Brain microvascular endothelial cell (primary cell): ENCODE data around the gene SMIM28.
"Not testable (repeated sequence)": the region's sequence is repeated elsewhere in the genome, so short reads cannot be mapped to it uniquely, and the experiment has no call there.

Experiments
- DNase-seq: peaks from one replicate; pipeline ENCODE4 v3.0.0-alpha.2; 2020
- H3K27ac ChIP-seq: fragments of 250-450 bp; sonication (Bioruptor Pico); 2 replicates; pipeline ENCODE4 v1.5.1; 2020; ENCODE audit warnings: mild to moderate bottlenecking, moderate library complexity
- H3K27me3 ChIP-seq: fragments of 250-450 bp; sonication (Bioruptor Pico); replicated peaks from 2 replicates; pipeline ENCODE4 v1.5.1; 2020; ENCODE audit warnings: mild to moderate bottlenecking
- H3K36me3 ChIP-seq: fragments of 250-450 bp; sonication (Bioruptor Pico); replicated peaks from 2 replicates; pipeline ENCODE4 v1.5.1; 2020; ENCODE audit warnings: mild to moderate bottlenecking
- H3K4me3 ChIP-seq: 2 replicates; pipeline ENCODE4 v1.5.1; 2011; ENCODE audit warnings: low read depth, mild to moderate bottlenecking, control low read depth, low read length, moderate library complexity
- CTCF ChIP-seq: IDR thresholded peaks from 2 replicates; pipeline ENCODE4 v1.5.1; 2011; ENCODE audit warnings: low read depth, mild to moderate bottlenecking, moderate library complexity, low read length, control low read depth, inconsistent platforms; ENCODE audit errors: missing control alignments
- in situ Hi-C: cut with HindIII; loops from 2 replicates; pipeline ENCODE4 v1.10.0; 2017; ENCODE audit warnings: low sequenced_read_pairs, low pct_ligation_motif_present

SMIM28 gene

GRCh38 chr6:138345565-138346285 lies 32.0 kb upstream of the SMIM28 start:
- in situ Hi-C loops = no loop called here
- TF ChIP-seq CTCF = no peak
- DNase-seq = no peak
- Histone ChIP-seq H3K27me3 (no peaks in the 10 kb centered on the region), H3K27ac (no peak overlapping the region), H3K36me3 (no peaks in the 10 kb centered on the region), H3K4me3 (no peak overlapping the region)

GRCh38 chr6:138346302-138347195 lies 31.2 kb upstream of the SMIM28 start:
- no peaks in the 10 kb centered on the region for H3K27me3 ChIP-seq
- H3K36me3 ChIP-seq = no peaks in the 10 kb centered on the region
- H3K27ac ChIP-seq = no peak overlapping the region
- in situ Hi-C loops = no loop called here
- no peak for TF ChIP-seq CTCF
- no peak for DNase-seq
- H3K4me3 ChIP-seq = no peak overlapping the region

- no peak overlapping the region for H3K4me3 ChIP-seq
- H3K27me3 ChIP-seq = no peaks in the 10 kb centered on the region
- no peak overlapping the region for H3K27ac ChIP-seq
- TF ChIP-seq CTCF = no peak
- DNase-seq = no peak
- in situ Hi-C loops = no loop called here
- H3K36me3 ChIP-seq = no peaks in the 10 kb centered on the region
Observed at GRCh38 chr6:138347864-138348263, 29.8 kb upstream of the SMIM28 start.

- Histone ChIP-seq H3K27me3 (no peaks in the 10 kb centered on the region), H3K27ac (no peak overlapping the region), H3K36me3 (no peaks in the 10 kb centered on the region), H3K4me3 (no peak overlapping the region)
- no peak for DNase-seq
- in situ Hi-C loops = no loop called here
- TF ChIP-seq CTCF = no peak
Observed at GRCh38 chr6:138349891-138350290, 27.8 kb upstream of the SMIM28 start.

- Histone ChIP-seq H3K27me3 (no peaks in the 10 kb centered on the region), H3K27ac (no peak overlapping the region), H3K36me3 (no peaks in the 10 kb centered on the region), H3K4me3 (no peak overlapping the region)
- in situ Hi-C loops = no loop called here
- no peak for DNase-seq
- TF ChIP-seq CTCF = no peak
Observed at GRCh38 chr6:138357928-138358327, 19.8 kb upstream of the SMIM28 start.

- H3K4me3 ChIP-seq, DNase-seq, in situ Hi-C loops, H3K36me3 ChIP-seq, H3K27me3 ChIP-seq, H3K27ac ChIP-seq: not testable (repeated sequence)
Observed at GRCh38 chr6:138368684-138369083, 9.0 kb upstream of the SMIM28 start.
